Cerebellar nuclear complex (tissue), 1 donor: Measurements from ENCODE around the gene BIN1.

Experiments used
- DNase-seq, 2 experiments: peaks; one replicate each; lab custom pipeline; 2025; lab: John Stamatoyannopoulos, UW

BIN1 gene

GRCh38 chr2:127106991-127107621 lies at the start of gene BIN1:
Gene BIN1 (minus strand): TSS chr2:127107154. CDS start chr2:127106943, 211 bp downstream.
- DNase-seq, result no peak

- no peak for DNase-seq
These were observed 49.0 kb upstream of the BIN1 start for GRCh38 chr2:127155947-127156346.

GRCh38 chr2:127155028-127155581 lies 48.2 kb upstream of the BIN1 start:
- no peak for DNase-seq

- DNase-seq, result no peak
These were observed 47.4 kb upstream of the BIN1 start for GRCh38 chr2:127154396-127154795.

GRCh38 chr2:127153691-127154158 lies 46.8 kb upstream of the BIN1 start:
- no peak for DNase-seq

GRCh38 chr2:127150996-127151395 lies 44.0 kb upstream of the BIN1 start:
- DNase-seq, result no peak

- DNase-seq, result no peak
These were observed 42.4 kb upstream of the BIN1 start for GRCh38 chr2:127149384-127149783.

GRCh38 chr2:127146820-127147502 lies 40.0 kb upstream of the BIN1 start:
- no peak for DNase-seq

GRCh38 chr2:127146071-127146725 lies 39.2 kb upstream of the BIN1 start:
- no peak for DNase-seq

GRCh38 chr2:127145280-127145895 lies 38.4 kb upstream of the BIN1 start:
- DNase-seq, result no peak

GRCh38 chr2:127143841-127144782 lies 37.2 kb upstream of the BIN1 start:
- no peak for DNase-seq

- DNase-seq, result no peak
These were observed 36.0 kb upstream of the BIN1 start for GRCh38 chr2:127142663-127143630.

- no peak for DNase-seq
These were observed 33.6 kb upstream of the BIN1 start for GRCh38 chr2:127140538-127140937.

GRCh38 chr2:127139766-127140165 lies 32.8 kb upstream of the BIN1 start:
- no peak for DNase-seq

GRCh38 chr2:127138281-127138680 lies 31.3 kb upstream of the BIN1 start:
- no peak for DNase-seq

- no peak for DNase-seq
These were observed 30.8 kb upstream of the BIN1 start for GRCh38 chr2:127137741-127138140.

GRCh38 chr2:127137225-127137624 lies 30.3 kb upstream of the BIN1 start:
- no peak for DNase-seq

GRCh38 chr2:127134833-127135830 lies 28.2 kb upstream of the BIN1 start:
- no peak for DNase-seq

- no peak for DNase-seq
These were observed 27.3 kb upstream of the BIN1 start for GRCh38 chr2:127134235-127134634.
